Urinary bladder (tissue), 4 donors: Measurements from ENCODE around the gene LRRC71. TPM values are rescaled to one million over a fixed set of nuclear protein-coding genes. Genes with fewer than 3 reads are reported as not detected.
"Not testable (repeated sequence)": the region's sequence is repeated elsewhere in the genome, so short reads cannot be mapped to it uniquely, and the experiment has no call there.

Experiments used
- DNase-seq: peaks from one replicate; pipeline ENCODE4 v3.0.0-alpha.2; 2015; ENCODE audit errors: extremely low spot score
- H3K27ac ChIP-seq: one replicate; pipeline ENCODE4 v1.5.1; 2013; ENCODE audit warnings: low read depth, mild to moderate bottlenecking, moderate library complexity
- H3K36me3 ChIP-seq: one replicate; pipeline ENCODE4 v1.6.1; 2013; ENCODE audit warnings: mild to moderate bottlenecking, moderate library complexity; ENCODE audit not compliant: insufficient read depth
- H3K4me1 ChIP-seq: one replicate; pipeline ENCODE4 v1.6.1; 2013; ENCODE audit warnings: mild to moderate bottlenecking, moderate library complexity; ENCODE audit not compliant: insufficient read depth
- H3K4me3 ChIP-seq: one replicate; pipeline ENCODE4 v1.5.1; 2013; ENCODE audit warnings: low read depth, low read length
- WGBS: extraction: QIAGEN DNeasy Blood & Tissue Kit; methylation state at CpG from one replicate; pipeline ENCODE4 v1.1.7; 2013; 5-methylcytosine and 5-hydroxymethylcytosine counted together
- polyA plus RNA-seq: library from polyadenylated mRNA; stranded (reverse); fragments of 200-250 nt; gene quantifications from one replicate; pipeline ENCODE4 v1.2.3, GENCODE V29; 2013
- total RNA-seq: library from RNA; depleted of rRNA; stranded (reverse); fragments of >200 nt; gene quantifications from one replicate; pipeline ENCODE4 v1.2.3, GENCODE V29; 2014
- donor health status: healthy with polysubstance abuse.
- donor health status: healthy.

The LRRC71 gene
- total and polyA plus RNA-seq, 2 donors, result 0.16 TPM; not detected in 1

- Histone ChIP-seq H3K4me3 (no peak overlapping the region), H3K4me1 (no peaks in the 10 kb centered on the region), H3K36me3 (no peaks in the 10 kb centered on the region), H3K27ac (no peak overlapping the region)
- DNase-seq, result no peak
- WGBS, result 13% methylated on average over 11 of the region's 11 CpGs
Measured at GRCh38 chr1:156922986-156923669, 2.7 kb downstream of the LRRC71 start.

- 3% methylated on average over 64 of the region's 64 CpGs for WGBS
- Histone ChIP-seq H3K36me3 (no peaks in the 10 kb centered on the region), H3K4me1 (no peaks in the 10 kb centered on the region), H3K27ac (no peak overlapping the region), H3K4me3 (no peak overlapping the region)
- DNase-seq, result no peak
Measured at GRCh38 chr1:156923670-156924477, 3.4 kb downstream of the LRRC71 start.

GRCh38 chr1:156924478-156925153, 4.2 kb downstream of the LRRC71 start:
- WGBS, result 41% methylated on average over 22 of the region's 22 CpGs
- Histone ChIP-seq H3K36me3 (no peaks in the 10 kb centered on the region), H3K4me1 (no peaks in the 10 kb centered on the region), H3K4me3 (no peak overlapping the region), H3K27ac (no peak overlapping the region)
- no peak for DNase-seq

GRCh38 chr1:156925154-156926010, 5.0 kb downstream of the LRRC71 start:
- no peak for DNase-seq
- Histone ChIP-seq H3K36me3 (no peaks in the 10 kb centered on the region), H3K4me1 (no peaks in the 10 kb centered on the region), H3K4me3 (no peak overlapping the region), H3K27ac (no peak overlapping the region)
- 87% methylated on average over 5 of the region's 5 CpGs for whole genome bisulfite sequencing

- H3K4me1 ChIP-seq, result no peaks in the 10 kb centered on the region
- WGBS, result 52% methylated on average over 3 of the region's 3 CpGs
- no peaks in the 10 kb centered on the region for H3K36me3 ChIP-seq
- no peak overlapping the region for H3K4me3 ChIP-seq
- H3K27ac ChIP-seq, result no peak overlapping the region
- DNase-seq, result no peak
Measured at GRCh38 chr1:156926175-156926574, 5.7 kb downstream of the LRRC71 start.

GRCh38 chr1:156926695-156927094, 6.3 kb downstream of the LRRC71 start:
- not testable (repeated sequence) for H3K36me3 ChIP-seq, DNase-seq, H3K4me3 ChIP-seq, H3K27ac ChIP-seq, H3K4me1 ChIP-seq
- WGBS, result 86% methylated on average over 6 of the region's 6 CpGs

GRCh38 chr1:156927215-156928042, 7.0 kb downstream of the LRRC71 start:
- H3K4me3 ChIP-seq, result no peak overlapping the region
- H3K27ac ChIP-seq, result no peak overlapping the region
- no peak for DNase-seq
- WGBS, result 6% methylated on average over 64 of the region's 64 CpGs
- H3K36me3 ChIP-seq, result no peaks in the 10 kb centered on the region
- no peaks in the 10 kb centered on the region for H3K4me1 ChIP-seq

- DNase-seq, result no peak
- no peaks in the 10 kb centered on the region for H3K4me1 ChIP-seq
- H3K27ac ChIP-seq, result no peak overlapping the region
- H3K4me3 ChIP-seq, result no peak overlapping the region
- H3K36me3 ChIP-seq, result no peaks in the 10 kb centered on the region
- WGBS, result 14% methylated on average over 4 of the region's 4 CpGs
Measured at GRCh38 chr1:156928043-156928602, 7.7 kb downstream of the LRRC71 start.

- Histone ChIP-seq H3K36me3 (no peaks in the 10 kb centered on the region), H3K27ac (no peak overlapping the region), H3K4me3 (no peak overlapping the region), H3K4me1 (no peaks in the 10 kb centered on the region)
- no peak for DNase-seq
- WGBS, result 62% methylated on average over 6 of the region's 6 CpGs
Measured at GRCh38 chr1:156929596-156930238, 9.3 kb downstream of the LRRC71 start.

- no peak overlapping the region for H3K27ac ChIP-seq
- H3K4me1 ChIP-seq, result no peaks in the 10 kb centered on the region
- DNase-seq, result no peak
- no peak overlapping the region for H3K4me3 ChIP-seq
- WGBS, result 51% methylated on average over 4 of the region's 4 CpGs
- no peaks in the 10 kb centered on the region for H3K36me3 ChIP-seq
Measured at GRCh38 chr1:156930483-156930882, 10.1 kb downstream of the LRRC71 start.

GRCh38 chr1:156931211-156931952, 10.9 kb downstream of the LRRC71 start:
- Histone ChIP-seq H3K4me1 (no peaks in the 10 kb centered on the region), H3K36me3 (no peaks in the 10 kb centered on the region), H3K4me3 (no peak overlapping the region), H3K27ac (no peak overlapping the region)
- DNase-seq, result no peak
- WGBS, result 59% methylated on average over 11 of the region's 11 CpGs
